Upper lobe of right lung (tissue), 1 donor: ENCODE measurements around the gene SACM1L. TPM values are rescaled to one million over a fixed set of nuclear protein-coding genes. Genes with fewer than 3 reads are reported as not detected.

Experiments used
- ATAC-seq: fragments of 200-7000 bp; cut with Tn5 transposase; one replicate; pipeline ENCODE4 v1.9.1; 2020; ENCODE audit warnings: mild to moderate bottlenecking, moderate library complexity
- DNase-seq: peaks from one replicate; pipeline ENCODE4 v3.0.0-alpha.2; 2020
- H3K27ac ChIP-seq: fragments of 200-600 bp; one replicate; pipeline ENCODE4 v1.8.0; 2022
- H3K27me3 ChIP-seq: fragments of 200-600 bp; one replicate; pipeline ENCODE4 v1.8.0; 2022; ENCODE audit warnings: mild to moderate bottlenecking
- H3K36me3 ChIP-seq: fragments of 200-600 bp; one replicate; pipeline ENCODE4 v1.8.0; 2022
- H3K4me1 ChIP-seq: fragments of 200-600 bp; one replicate; pipeline ENCODE4 v1.8.0; 2022
- H3K4me3 ChIP-seq: fragments of 200-600 bp; one replicate; pipeline ENCODE4 v1.8.0; 2022; ENCODE audit warnings: mild to moderate bottlenecking
- H3K9me3 ChIP-seq: fragments of 200-600 bp; one replicate; pipeline ENCODE4 v1.8.0; 2022
- CTCF ChIP-seq: fragments of 200-600 bp; IDR thresholded peaks from one replicate; pipeline ENCODE4 v1.8.0; 2022; ENCODE audit warnings: antibody characterized with exemption
- intact Hi-C: fragments of 100-400 bp; cut with DNase I; formaldehyde crosslinking; loops from one replicate; pipeline ENCODE4 v1.11.0; 2022
- total RNA-seq: library from RNA; stranded (reverse); fragmentation: NEBNext Ultra II Directional; extraction: Animal tissue kit (Norgen Biotek cat#: 25700); gene quantifications from one replicate; pipeline ENCODE4 v1.2.1, GENCODE V29; 2021
- donor health status: DM: no; HTN: yes; CAD: no; lungs with severe emphysema.

Gene SACM1L
- total RNA-seq, 1 donor from 2014 or later, result 77.1 TPM

- TF ChIP-seq CTCF, result no peak
- Histone ChIP-seq H3K4me1 (peaks cover 67% of the 10 kb centered on the region), H3K27ac (peak overlapping the region; percentile 63), H3K27me3 (no peaks in the 10 kb centered on the region), H3K9me3 (no peaks in the 10 kb centered on the region), H3K4me3 (no peak overlapping the region), H3K36me3 (no peaks in the 10 kb centered on the region)
- DNase-seq (no peak), ATAC-seq (no peak)
- intact Hi-C loops, result no loop called here
These were observed 45.0 kb upstream of the SACM1L start for GRCh38 chr3:45644063-45644790.

GRCh38 chr3:45644791-45645201 lies 44.4 kb upstream of the SACM1L start:
- H3K27me3 ChIP-seq, result no peaks in the 10 kb centered on the region
- intact Hi-C loops, result no loop called here
- peak overlapping the region; percentile 63 for H3K27ac ChIP-seq
- H3K4me3 ChIP-seq, result no peak overlapping the region
- ATAC-seq (no peak), DNase-seq (no peak)
- H3K9me3 ChIP-seq, result no peaks in the 10 kb centered on the region
- no peak for TF ChIP-seq CTCF
- peaks cover 63% of the 10 kb centered on the region for H3K4me1 ChIP-seq
- no peaks in the 10 kb centered on the region for H3K36me3 ChIP-seq

- Histone ChIP-seq H3K27ac (peak overlapping the region; percentile 83), H3K36me3 (no peaks in the 10 kb centered on the region), H3K4me1 (peaks cover 62% of the 10 kb centered on the region), H3K27me3 (no peaks in the 10 kb centered on the region), H3K9me3 (no peaks in the 10 kb centered on the region), H3K4me3 (no peak overlapping the region)
- TF ChIP-seq CTCF, result no peak
- DNase-seq (peak; percentile 75), ATAC-seq (peak; percentile 56)
- intact Hi-C loops, result no loop called here
These were observed 43.1 kb upstream of the SACM1L start for GRCh38 chr3:45646051-45646585.

GRCh38 chr3:45647148-45647619 lies 42.0 kb upstream of the SACM1L start:
- peak; percentile 70 for ATAC-seq
- peak overlapping the region; percentile 83 for H3K27ac ChIP-seq
- H3K4me3 ChIP-seq, result no peak overlapping the region
- no peaks in the 10 kb centered on the region for H3K36me3 ChIP-seq
- no peak for DNase-seq
- no peaks in the 10 kb centered on the region for H3K9me3 ChIP-seq
- H3K4me1 ChIP-seq, result peaks cover 54% of the 10 kb centered on the region
- intact Hi-C loops, result no loop called here
- H3K27me3 ChIP-seq, result no peaks in the 10 kb centered on the region
- TF ChIP-seq CTCF, result no peak

- Histone ChIP-seq H3K27ac (peak overlapping the region; percentile 37), H3K36me3 (no peaks in the 10 kb centered on the region), H3K27me3 (no peaks in the 10 kb centered on the region), H3K4me3 (no peak overlapping the region), H3K9me3 (no peaks in the 10 kb centered on the region), H3K4me1 (peaks cover 35% of the 10 kb centered on the region)
- TF ChIP-seq CTCF, result no peak
- intact Hi-C loops, result loop anchor here (10.0 kb wide), 1 partner anchor 58 kb away; the partner anchor contains the start of gene LIMD1
- ATAC-seq (no peak), DNase-seq (no peak)
These were observed 36.0 kb upstream of the SACM1L start for GRCh38 chr3:45653205-45653604.
